Fibroblast of skin of left biceps (primary cell): ENCODE measurements around the gene NPIPA1.
"Not testable (repeated sequence)": the region's sequence is repeated elsewhere in the genome, so short reads cannot be mapped to it uniquely, and the experiment has no call there.

Experiments
- DNase-seq, 2 experiments: peaks; one replicate each; pipeline ENCODE4 v3.0.0-alpha.2; 2013; ENCODE audit warnings: low read depth in 2 of 2

Gene NPIPA1

GRCh38 chr16:14976971-14977736 lies 39.9 kb downstream of the NPIPA1 start:
- DNase-seq = not testable (repeated sequence)

- not testable (repeated sequence) for DNase-seq
These were observed 41.0 kb downstream of the NPIPA1 start for GRCh38 chr16:14978281-14978680.

GRCh38 chr16:14978908-14979307 lies 41.7 kb downstream of the NPIPA1 start:
- not testable (repeated sequence) for DNase-seq

GRCh38 chr16:14981234-14981633 lies 44.0 kb downstream of the NPIPA1 start:
- DNase-seq = not testable (repeated sequence)

- DNase-seq = not testable (repeated sequence)
These were observed 45.3 kb downstream of the NPIPA1 start for GRCh38 chr16:14982521-14982920.

- not testable (repeated sequence) for DNase-seq
These were observed 50.8 kb downstream of the NPIPA1 start for GRCh38 chr16:14988092-14988491.

GRCh38 chr16:14988661-14989191 lies 51.5 kb downstream of the NPIPA1 start:
- DNase-seq = not testable (repeated sequence)

GRCh38 chr16:14989291-14990281 lies 52.3 kb downstream of the NPIPA1 start:
- DNase-seq = not testable (repeated sequence)

- DNase-seq = not testable (repeated sequence)
These were observed 56.3 kb downstream of the NPIPA1 start for GRCh38 chr16:14993277-14994151.

GRCh38 chr16:14996702-14997101 lies 59.5 kb downstream of the NPIPA1 start:
- DNase-seq = not testable (repeated sequence)

- DNase-seq = not testable (repeated sequence)
These were observed 61.1 kb downstream of the NPIPA1 start for GRCh38 chr16:14998300-14998699.

- not testable (repeated sequence) for DNase-seq
These were observed 62.6 kb downstream of the NPIPA1 start for GRCh38 chr16:14999845-15000244.
